RWPE2 (cell line): ENCODE data around the gene KIF26B.

Experiments used
- ATAC-seq: fragments of 200-7000 bp; cut with Tn5 transposase; 3 replicates; pipeline ENCODE4 v1.9.1; 2021; ENCODE audit warnings: low read depth
- DNase-seq: peaks from one replicate; pipeline ENCODE4 v3.0.0-alpha.2; 2020; ENCODE audit warnings: low spot score
- H3K27ac ChIP-seq: fragments of 450-650 bp; 2 replicates; pipeline ENCODE4 v1.5.1; 2017; ENCODE audit warnings: mild to moderate bottlenecking; ENCODE audit not compliant: poor library complexity, severe bottlenecking
- H3K27me3 ChIP-seq: fragments of 250-450 bp; sonication (Bioruptor Pico); 2 replicates; pipeline ENCODE4 v1.5.1; 2021; ENCODE audit warnings: mild to moderate bottlenecking, moderate library complexity; ENCODE audit not compliant: insufficient read depth, poor library complexity, severe bottlenecking
- H3K36me3 ChIP-seq: fragments of 250-450 bp; sonication (Bioruptor Pico); 2 replicates; pipeline ENCODE4 v1.5.1; 2020; ENCODE audit warnings: low read depth, mild to moderate bottlenecking, moderate library complexity
- H3K4me1 ChIP-seq: fragments of 250-450 bp; sonication (Bioruptor Pico); 2 replicates; pipeline ENCODE4 v1.5.1; 2021; ENCODE audit warnings: mild to moderate bottlenecking, moderate library complexity; ENCODE audit not compliant: insufficient read depth, poor library complexity, severe bottlenecking
- H3K4me3 ChIP-seq: fragments of 250-450 bp; sonication (Bioruptor Pico); 2 replicates; pipeline ENCODE4 v1.5.1; 2021; ENCODE audit warnings: mild to moderate bottlenecking, moderate library complexity; ENCODE audit not compliant: severe bottlenecking
- H3K9me3 ChIP-seq: fragments of 250-450 bp; sonication (Bioruptor Pico); 2 replicates; pipeline ENCODE4 v1.5.1; 2021; ENCODE audit warnings: mild to moderate bottlenecking, moderate library complexity; ENCODE audit not compliant: severe bottlenecking
- CTCF ChIP-seq: fragments of 450-650 bp; IDR thresholded peaks from one replicate; pipeline ENCODE4 v1.5.1; 2017; ENCODE audit warnings: mild to moderate bottlenecking, moderate library complexity; ENCODE audit not compliant: poor library complexity, severe bottlenecking

KIF26B gene

GRCh38 chr1:245466261-245466660 is 311.5 kb downstream of the KIF26B start:
- DNase-seq (no peak), ATAC-seq (no peak)
- H3K4me3 ChIP-seq: no peak overlapping the region
- no peaks in the 10 kb centered on the region for H3K27me3 ChIP-seq
- H3K4me1 ChIP-seq: no peaks in the 10 kb centered on the region
- no peak for TF ChIP-seq CTCF
- no peaks in the 10 kb centered on the region for H3K36me3 ChIP-seq
- no peaks in the 10 kb centered on the region for H3K9me3 ChIP-seq
- no peak overlapping the region for H3K27ac ChIP-seq

- TF ChIP-seq CTCF: no peak
- DNase-seq: no peak
- Histone ChIP-seq H3K4me3 (no peak overlapping the region), H3K9me3 (no peaks in the 10 kb centered on the region), H3K36me3 (no peaks in the 10 kb centered on the region), H3K27me3 (no peaks in the 10 kb centered on the region), H3K27ac (no peak overlapping the region), H3K4me1 (no peaks in the 10 kb centered on the region)
- ATAC-seq: no peak
Observed at GRCh38 chr1:245467804-245468203, 313.0 kb downstream of the KIF26B start.

GRCh38 chr1:245469006-245469405 is 314.2 kb downstream of the KIF26B start:
- no peaks in the 10 kb centered on the region for H3K9me3 ChIP-seq
- no peaks in the 10 kb centered on the region for H3K36me3 ChIP-seq
- no peaks in the 10 kb centered on the region for H3K4me1 ChIP-seq
- no peak overlapping the region for H3K4me3 ChIP-seq
- H3K27ac ChIP-seq: no peak overlapping the region
- H3K27me3 ChIP-seq: no peaks in the 10 kb centered on the region
- DNase-seq (no peak), ATAC-seq (no peak)
- no peak for TF ChIP-seq CTCF

GRCh38 chr1:245469734-245470133 is 314.9 kb downstream of the KIF26B start:
- Histone ChIP-seq H3K36me3 (no peaks in the 10 kb centered on the region), H3K27me3 (no peaks in the 10 kb centered on the region), H3K9me3 (no peaks in the 10 kb centered on the region), H3K4me1 (no peaks in the 10 kb centered on the region), H3K4me3 (no peak overlapping the region), H3K27ac (no peak overlapping the region)
- DNase-seq (no peak), ATAC-seq (no peak)
- no peak for TF ChIP-seq CTCF

- H3K27me3 ChIP-seq: no peaks in the 10 kb centered on the region
- no peak for DNase-seq
- no peak for ATAC-seq
Observed at GRCh38 chr1:245475126-245475525, 320.3 kb downstream of the KIF26B start.

More at GRCh38 chr1:245475126-245475525, 320.3 kb downstream of the KIF26B start:
- no peak overlapping the region for H3K27ac ChIP-seq
- H3K4me3 ChIP-seq: no peak overlapping the region
- no peaks in the 10 kb centered on the region for H3K9me3 ChIP-seq
- no peaks in the 10 kb centered on the region for H3K36me3 ChIP-seq
- TF ChIP-seq CTCF: no peak
- no peaks in the 10 kb centered on the region for H3K4me1 ChIP-seq
